ENCODE measurements around the gene FAM151B. TPM values are rescaled to one million over a fixed set of nuclear protein-coding genes. Genes with fewer than 3 reads are reported as not detected.

The FAM151B gene
- total and polyA plus RNA-seq, 2 of the 13 experiments (the other 11 are each of a cell fraction or from before 2014, with no cell fraction given) = 0.61 to 1.0 TPM

DNA sequence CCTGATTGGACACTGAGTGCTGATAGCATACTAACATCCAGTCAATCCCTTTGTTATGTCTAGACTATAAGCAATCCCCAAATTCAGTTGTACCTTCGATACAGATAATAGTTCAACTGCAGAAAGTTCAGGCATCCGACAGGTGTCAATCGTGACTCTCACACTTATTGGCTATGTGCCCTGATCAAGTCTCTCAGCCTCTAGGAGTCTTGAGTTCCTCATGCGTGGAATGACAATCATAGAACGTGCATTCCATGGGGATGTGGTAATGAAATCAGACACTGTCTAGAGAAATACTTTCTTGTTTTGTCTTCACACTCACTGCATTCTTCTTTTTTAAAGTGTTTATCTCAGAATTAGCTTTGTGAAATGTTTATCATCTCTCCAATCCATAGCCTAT lies 77.4 kb downstream of the FAM151B start:
- in situ Hi-C loops (cut with HindIII; ENCODE audit: extremely low pct_ligation_motif_present, low pct_unique_long_range_greater_than_20kb) (no loop called here), intact Hi-C loops (cut with micrococcal nuclease; ENCODE audit: unreplicated experiment) (no loop called here)
- ATAC-seq (no peak), FAIRE-seq (no peak), DNase-seq (ENCODE audit: low spot score) (no peak)
- 43% methylated on average over 5 of the region's 5 CpGs for WGBS (ENCODE audit: low lambda C conversion rate)
- Histone ChIP-seq H3K27ac (ENCODE audit: extremely low read length, insufficient read depth, low read length) (no peak overlapping the region), H3K79me2 (ENCODE audit: insufficient read depth, low read length) (no peaks in the 10 kb centered on the region), H3K4me1 (ENCODE audit: insufficient read depth, low read length) (peaks cover 7% of the 10 kb centered on the region; the same call in 1 of the 2 replicates), H3K4me2 (ENCODE audit: low read depth, low read length) (no peak overlapping the region), H2AFZ (ENCODE audit: low read length) (no peak overlapping the region), H3K9me3 (ENCODE audit: low read length) (no peaks in the 10 kb centered on the region), H3K36me3 (replicated peaks in 1 of 2; ENCODE audit: control insufficient read depth in 1 of 2, insufficient read depth in 2 of 2, low read length in 2 of 2) (no peaks in the 10 kb centered on the region), H4K20me1 (ENCODE audit: insufficient read depth, low read length) (no peaks in the 10 kb centered on the region), H3K27me3 (ENCODE audit: control insufficient read depth in 1 of 2, insufficient read depth in 2 of 2, low read length in 2 of 2) (peaks cover 17 to 39% of the 10 kb centered on the region in 2 experiments), H3K9ac (ENCODE audit: insufficient read depth, low read depth, low read length) (no peak overlapping the region), H3K4me3 (replicated peaks in 1 of 3; ENCODE audit: insufficient read depth in 1 of 3, low read depth in 2 of 3, low read length in 3 of 3) (no peak overlapping the region)
- TF ChIP-seq ZNF253 (CRISPR knock-in tag; IDR thresholded peaks at IDR 0.05; ENCODE audit: borderline replicate concordance) (no peak), REL (CRISPR knock-in tag; conservative IDR thresholded peaks at IDR 0.05) (no peak), CHD2 (IDR thresholded peaks at IDR 0.05; ENCODE audit: low read depth, low read length) (no peak), HOXA9 (CRISPR knock-in tag; IDR thresholded peaks at IDR 0.05; ENCODE audit: borderline replicate concordance) (no peak), NCOA2 (CRISPR knock-in tag; IDR thresholded peaks at IDR 0.05) (no peak), CEBPG (CRISPR knock-in tag; IDR thresholded peaks at IDR 0.05) (no peak), ZNF496 (CRISPR knock-in tag; IDR thresholded peaks at IDR 0.05; ENCODE audit: insufficient replicate concordance) (no peak), ZMAT3 (CRISPR knock-in tag; conservative IDR thresholded peaks at IDR 0.05) (no peak)
- TF ChIP-seq, protein P1, sequence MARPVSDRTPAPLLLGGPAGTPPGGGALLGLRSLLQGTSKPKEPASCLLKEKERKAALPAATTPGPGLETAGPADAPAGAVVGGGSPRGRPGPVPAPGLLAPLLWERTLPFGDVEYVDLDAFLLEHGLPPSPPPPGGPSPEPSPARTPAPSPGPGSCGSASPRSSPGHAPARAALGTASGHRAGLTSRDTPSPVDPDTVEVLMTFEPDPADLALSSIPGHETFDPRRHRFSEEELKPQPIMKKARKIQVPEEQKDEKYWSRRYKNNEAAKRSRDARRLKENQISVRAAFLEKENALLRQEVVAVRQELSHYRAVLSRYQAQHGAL (CRISPR knock-in tag; IDR thresholded peaks at IDR 0.05; ENCODE audit: not compliant biosample characterization) = no peak
- no TSS peak for BruUV-seq (replicated peaks)
- CTCF ChIA-PET (ENCODE audit: low intra/inter-chr PET ratio, low total read pairs) = no interaction called here
- POLR2A ChIA-PET = no interaction called here

Measured in HepG2 (cell line).